GM19043 (cell line): ENCODE results near the gene ZSCAN30.
"Not testable (repeated sequence)": the region's sequence is repeated elsewhere in the genome, so short reads cannot be mapped to it uniquely, and the experiment has no call there.

Source experiments
- ATAC-seq: cut with Tn5 transposase; IDR thresholded peaks from one replicate; pipeline ENCODE4 v1.9.1; 2021; ENCODE audit warnings: low read depth; ENCODE audit not compliant: unreplicated experiment

ZSCAN30 gene

GRCh38 chr18:35239314-35239713, 50.7 kb downstream of the ZSCAN30 start:
- ATAC-seq = no peak

GRCh38 chr18:35236571-35237363, 53.3 kb downstream of the ZSCAN30 start:
- no peak for ATAC-seq

- ATAC-seq = peak; percentile 87
Observed at GRCh38 chr18:35231052-35231451, 59.0 kb downstream of the ZSCAN30 start.

- no peak for ATAC-seq
Observed at GRCh38 chr18:35227254-35227653, 62.8 kb downstream of the ZSCAN30 start.

- no peak for ATAC-seq
Observed at GRCh38 chr18:35223797-35224196, 66.2 kb downstream of the ZSCAN30 start.

- no peak for ATAC-seq
Observed at GRCh38 chr18:35220424-35220823, 69.6 kb downstream of the ZSCAN30 start.

GRCh38 chr18:35219331-35219730, 70.7 kb downstream of the ZSCAN30 start:
- not testable (repeated sequence) for ATAC-seq

- ATAC-seq = not testable (repeated sequence)
Observed at GRCh38 chr18:35216611-35217010, 73.4 kb downstream of the ZSCAN30 start.

GRCh38 chr18:35215026-35215425, 75.0 kb downstream of the ZSCAN30 start:
- no peak for ATAC-seq

- not testable (repeated sequence) for ATAC-seq
Observed at GRCh38 chr18:35205746-35206458, 84.1 kb downstream of the ZSCAN30 start.

- no peak for ATAC-seq
Observed at GRCh38 chr18:35205199-35205712, 84.8 kb downstream of the ZSCAN30 start.

- no peak for ATAC-seq
Observed at GRCh38 chr18:35203067-35203466, 87.0 kb downstream of the ZSCAN30 start.

- no peak for ATAC-seq
Observed at GRCh38 chr18:35201256-35201931, 88.6 kb downstream of the ZSCAN30 start.
